SH-SY5Y (cell line): Measurements from ENCODE around the gene SLC18A2.

Experiments
- GATA2 ChIP-seq: IDR thresholded peaks from 2 replicates; pipeline ENCODE4 v1.6.1; 2011; ENCODE audit warnings: mild to moderate bottlenecking, low read depth, low read length
- GATA3 ChIP-seq: IDR thresholded peaks from 2 replicates; pipeline ENCODE4 v1.6.1; 2011; ENCODE audit warnings: low read depth, mild to moderate bottlenecking, low read length, moderate library complexity

DNA sequence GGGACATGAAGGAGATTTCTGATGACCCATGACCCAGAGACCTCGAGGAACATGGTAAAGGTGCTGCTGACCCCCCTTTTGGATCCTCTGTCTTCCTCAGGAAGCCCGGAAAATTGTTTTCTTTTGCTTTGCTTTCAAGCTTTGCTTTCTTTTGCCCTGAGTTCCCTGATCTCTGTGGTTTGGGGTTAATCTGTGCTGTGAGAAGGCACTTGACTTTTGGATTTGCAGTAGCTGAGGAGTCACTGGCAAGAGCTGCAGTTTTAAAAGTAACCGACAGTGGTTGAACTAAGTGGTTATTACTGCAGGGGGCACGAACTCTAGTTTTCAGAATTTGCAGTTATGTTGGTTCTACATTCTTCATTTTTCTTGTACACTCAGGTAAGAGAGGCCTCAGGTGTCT lies 81.3 kb downstream of the SLC18A2 start:
- no peak for TF ChIP-seq GATA2
- TF ChIP-seq GATA3: no peak
